Measurements from ENCODE around the gene GORASP2. TPM values are rescaled to one million over a fixed set of nuclear protein-coding genes. Genes with fewer than 3 reads are reported as not detected.

GORASP2 gene
- total and polyA plus RNA-seq, 2 donors (not counting 1 experiment from before 2014, with no cell fraction given) = 28.2 to 228 TPM

DNA sequence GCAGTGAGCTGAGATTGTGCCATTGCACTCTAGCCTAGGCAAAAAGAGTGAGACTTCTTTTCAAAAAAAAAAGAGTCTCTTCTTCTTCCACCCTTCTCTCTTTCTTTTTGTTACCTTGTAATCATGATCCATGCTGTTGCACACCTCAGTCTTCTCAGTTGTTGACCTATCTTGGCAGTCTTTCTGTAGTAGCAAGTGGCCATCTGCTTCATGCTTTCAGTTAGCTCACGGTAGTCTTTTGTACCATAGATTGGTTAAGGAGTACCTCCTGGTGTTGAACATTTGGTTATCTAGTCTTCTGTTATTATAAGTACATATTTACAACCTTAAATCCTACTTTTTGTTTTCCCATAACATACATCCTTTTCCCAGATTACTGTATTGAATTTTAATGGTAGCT is 3.1 kb downstream of the GORASP2 start:
- H3K27ac ChIP-seq (ENCODE audit: insufficient read depth, low read length) = no peak overlapping the region
- peaks cover 3% of the 10 kb centered on the region for H3K4me1 ChIP-seq (ENCODE audit: control insufficient read depth, extremely low read depth, insufficient read depth, low read length)
- H2AFZ ChIP-seq (ENCODE audit: low read length) = no peak overlapping the region
- H3K9ac ChIP-seq (ENCODE audit: insufficient read depth, low read length) = no peak overlapping the region
- no peak for TF ChIP-seq EZH2 (IDR thresholded peaks at IDR 0.05; ENCODE audit: low read length, missing control alignments)
- TF ChIP-seq, protein P1, sequence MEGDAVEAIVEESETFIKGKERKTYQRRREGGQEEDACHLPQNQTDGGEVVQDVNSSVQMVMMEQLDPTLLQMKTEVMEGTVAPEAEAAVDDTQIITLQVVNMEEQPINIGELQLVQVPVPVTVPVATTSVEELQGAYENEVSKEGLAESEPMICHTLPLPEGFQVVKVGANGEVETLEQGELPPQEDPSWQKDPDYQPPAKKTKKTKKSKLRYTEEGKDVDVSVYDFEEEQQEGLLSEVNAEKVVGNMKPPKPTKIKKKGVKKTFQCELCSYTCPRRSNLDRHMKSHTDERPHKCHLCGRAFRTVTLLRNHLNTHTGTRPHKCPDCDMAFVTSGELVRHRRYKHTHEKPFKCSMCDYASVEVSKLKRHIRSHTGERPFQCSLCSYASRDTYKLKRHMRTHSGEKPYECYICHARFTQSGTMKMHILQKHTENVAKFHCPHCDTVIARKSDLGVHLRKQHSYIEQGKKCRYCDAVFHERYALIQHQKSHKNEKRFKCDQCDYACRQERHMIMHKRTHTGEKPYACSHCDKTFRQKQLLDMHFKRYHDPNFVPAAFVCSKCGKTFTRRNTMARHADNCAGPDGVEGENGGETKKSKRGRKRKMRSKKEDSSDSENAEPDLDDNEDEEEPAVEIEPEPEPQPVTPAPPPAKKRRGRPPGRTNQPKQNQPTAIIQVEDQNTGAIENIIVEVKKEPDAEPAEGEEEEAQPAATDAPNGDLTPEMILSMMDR (conservative IDR thresholded peaks at IDR 0.05 in 1 of 2, IDR thresholded peaks at IDR 0.05 in 1 of 2; ENCODE audit: low read depth in 1 of 2, low read length in 2 of 2) = no peak
- H3K4me2 ChIP-seq (ENCODE audit: extremely low read depth, insufficient read depth, low read length) = peak overlapping the region; percentile 10
- H3K36me3 ChIP-seq (ENCODE audit: control insufficient read depth, insufficient read depth, low read length) = peaks cover 1% of the 10 kb centered on the region
- no peaks in the 10 kb centered on the region for H3K27me3 ChIP-seq (ENCODE audit: control insufficient read depth, insufficient read depth, low read length)
- peaks cover 4% of the 10 kb centered on the region for H4K20me1 ChIP-seq (ENCODE audit: control insufficient read depth, extremely low read depth, insufficient read depth, low read length)
- peak overlapping the region in 1 of 4 experiments; percentile 20 for H3K4me3 ChIP-seq (replicated peaks in 1 of 4; ENCODE audit: control extremely low read depth in 1 of 4, insufficient read depth in 1 of 4, low read depth in 3 of 4, low read length in 4 of 4)
- peaks cover 78% of the 10 kb centered on the region for H3K79me2 ChIP-seq (ENCODE audit: control insufficient read depth, insufficient read depth, low read length)
- H3K9me3 ChIP-seq (ENCODE audit: control insufficient read depth, insufficient read depth, low read depth, low read length) = no peaks in the 10 kb centered on the region
- no peak for DNase-seq (ENCODE audit: low read depth in 2 of 2)

DNA sequence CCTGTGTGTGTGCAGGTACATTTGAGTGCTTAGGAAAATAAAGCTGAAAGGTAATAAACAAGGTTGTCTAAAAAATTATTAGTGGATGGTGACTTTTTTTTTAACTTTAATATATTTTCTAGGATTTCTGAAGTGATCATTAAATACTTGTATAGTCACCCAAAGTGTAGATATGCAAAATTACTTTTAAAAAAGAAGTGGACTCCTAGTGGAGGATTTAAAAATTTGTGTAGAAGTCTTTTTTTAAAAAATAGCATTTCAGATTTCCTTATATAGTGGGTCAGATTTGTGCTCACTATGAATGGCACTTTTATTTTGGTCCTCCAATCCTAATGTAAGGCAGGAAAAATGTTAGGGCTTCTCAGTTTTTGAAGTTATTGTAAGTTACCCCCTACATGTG is 3.9 kb downstream of the GORASP2 start:
- Histone ChIP-seq H3K4me3 (replicated peaks in 1 of 4; ENCODE audit: control extremely low read depth in 1 of 4, insufficient read depth in 1 of 4, low read depth in 3 of 4, low read length in 4 of 4) (no peak overlapping the region), H3K4me1 (ENCODE audit: control insufficient read depth, extremely low read depth, insufficient read depth, low read length) (peaks cover 3% of the 10 kb centered on the region), H3K27me3 (ENCODE audit: control insufficient read depth, insufficient read depth, low read length) (no peaks in the 10 kb centered on the region), H4K20me1 (ENCODE audit: control insufficient read depth, extremely low read depth, insufficient read depth, low read length) (peaks cover 6% of the 10 kb centered on the region), H2AFZ (ENCODE audit: low read length) (no peak overlapping the region), H3K9me3 (ENCODE audit: control insufficient read depth, insufficient read depth, low read depth, low read length) (no peaks in the 10 kb centered on the region), H3K79me2 (ENCODE audit: control insufficient read depth, insufficient read depth, low read length) (peaks cover 86% of the 10 kb centered on the region), H3K9ac (ENCODE audit: insufficient read depth, low read length) (no peak overlapping the region), H3K4me2 (ENCODE audit: extremely low read depth, insufficient read depth, low read length) (no peak overlapping the region), H3K27ac (ENCODE audit: insufficient read depth, low read length) (no peak overlapping the region), H3K36me3 (ENCODE audit: control insufficient read depth, insufficient read depth, low read length) (peaks cover 2% of the 10 kb centered on the region)
- no peak for DNase-seq (ENCODE audit: low read depth in 2 of 2)
- TF ChIP-seq, protein P1 (conservative IDR thresholded peaks at IDR 0.05 in 1 of 2, IDR thresholded peaks at IDR 0.05 in 1 of 2; ENCODE audit: low read depth in 1 of 2, low read length in 2 of 2) = no peak
- no peak for TF ChIP-seq EZH2 (IDR thresholded peaks at IDR 0.05; ENCODE audit: low read length, missing control alignments)

DNA sequence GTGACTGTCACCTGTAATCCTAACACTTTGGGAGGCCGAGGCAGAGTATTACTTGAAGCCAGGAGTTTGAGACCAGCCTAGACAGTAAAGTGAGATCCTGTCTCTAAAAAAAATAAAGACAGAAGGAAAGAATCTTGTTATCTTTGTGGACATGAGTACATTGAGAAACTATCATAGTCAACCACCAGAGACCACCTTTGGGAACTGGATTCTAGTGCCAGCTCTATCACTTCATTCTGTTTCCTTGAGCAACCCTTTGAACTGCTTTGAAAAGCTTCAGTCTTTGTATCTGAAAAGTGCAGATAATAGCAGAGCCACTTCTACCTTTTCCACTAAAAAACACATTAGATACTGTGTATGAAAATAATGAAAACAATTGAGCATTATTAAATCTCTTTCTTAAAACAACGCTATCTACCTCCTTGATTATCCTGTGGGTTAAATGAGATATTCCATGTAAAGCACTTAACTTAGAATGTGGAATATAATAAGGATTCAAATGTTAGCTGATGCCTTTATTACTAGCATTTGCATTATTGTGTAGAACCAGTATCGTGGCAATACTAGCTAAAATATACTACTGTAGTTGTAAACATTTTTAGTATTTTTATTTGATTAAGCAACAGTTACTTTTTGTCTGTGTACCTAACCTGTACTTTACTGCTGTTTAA is 8.8 kb downstream of the GORASP2 start:
- H3K27me3 ChIP-seq (ENCODE audit: control insufficient read depth, insufficient read depth, low read length) = no peaks in the 10 kb centered on the region
- peaks cover 2% of the 10 kb centered on the region for H3K36me3 ChIP-seq (ENCODE audit: control insufficient read depth, insufficient read depth, low read length)
- no peak for DNase-seq (ENCODE audit: low read depth in 2 of 2)
- no peak overlapping the region for H2AFZ ChIP-seq (ENCODE audit: low read length)
- H3K4me3 ChIP-seq (replicated peaks in 1 of 4; ENCODE audit: control extremely low read depth in 1 of 4, insufficient read depth in 1 of 4, low read depth in 3 of 4, low read length in 4 of 4) = no peak overlapping the region
- H3K9ac ChIP-seq (ENCODE audit: insufficient read depth, low read length) = no peak overlapping the region
- peaks cover 99% of the 10 kb centered on the region for H3K79me2 ChIP-seq (ENCODE audit: control insufficient read depth, insufficient read depth, low read length)
- H3K9me3 ChIP-seq (ENCODE audit: control insufficient read depth, insufficient read depth, low read depth, low read length) = no peaks in the 10 kb centered on the region
- H3K27ac ChIP-seq (ENCODE audit: insufficient read depth, low read length) = no peak overlapping the region
- TF ChIP-seq, protein P1 (conservative IDR thresholded peaks at IDR 0.05 in 1 of 2, IDR thresholded peaks at IDR 0.05 in 1 of 2; ENCODE audit: low read depth in 1 of 2, low read length in 2 of 2) = no peak
- TF ChIP-seq EZH2 (IDR thresholded peaks at IDR 0.05; ENCODE audit: low read length, missing control alignments) = no peak
- peaks cover 6% of the 10 kb centered on the region for H4K20me1 ChIP-seq (ENCODE audit: control insufficient read depth, extremely low read depth, insufficient read depth, low read length)
- H3K4me1 ChIP-seq (ENCODE audit: control insufficient read depth, extremely low read depth, insufficient read depth, low read length) = no peaks in the 10 kb centered on the region
- no peak overlapping the region for H3K4me2 ChIP-seq (ENCODE audit: extremely low read depth, insufficient read depth, low read length)
